Panc1 (cell line): ENCODE results near the gene IGF2R. TPM values are rescaled to one million over a fixed set of nuclear protein-coding genes. Genes with fewer than 3 reads are reported as not detected.

Experiments used
- ATAC-seq: fragments of 200-7000 bp; cut with Tn5 transposase; 2 replicates; pipeline ENCODE4 v1.9.1; 2020; ENCODE audit warnings: mild to moderate bottlenecking, moderate library complexity
- BruUV-seq: library from RNA; stranded (reverse); fragments of 400-500 nt; replicated peaks from 2 replicates; lab custom pipeline; 2021; lab: Mats Ljungman, UMichigan
- CTCF ChIA-PET: fragments of 300-600 bp; sonication (Branson Sonifier 250); formaldehyde crosslinking; loops from one replicate; lab custom pipeline; 2022; ENCODE audit warnings: antibody characterized with exemption; lab: Charles Lee
- POLR2A ChIA-PET: fragments of 300-600 bp; sonication (Branson Sonifier 250); formaldehyde crosslinking; loops from one replicate; lab custom pipeline; 2022; ENCODE audit warnings: antibody characterized with exemption; lab: Charles Lee
- DNase-seq: peaks from one replicate; pipeline ENCODE4 v3.0.0-alpha.2; 2010; ENCODE audit warnings: low read depth, low spot score
- H3K27ac ChIP-seq: 2 replicates; pipeline ENCODE4 v1.5.1; 2011; ENCODE audit warnings: mild to moderate bottlenecking, low read length, inconsistent platforms
- H3K27me3 ChIP-seq: fragments of 200-500 bp; sonication (Bioruptor generic); 2 replicates; pipeline ENCODE4 v1.6.0; 2014; ENCODE audit warnings: low read length, inconsistent platforms; ENCODE audit not compliant: control insufficient read depth, insufficient read depth
- H3K36me3 ChIP-seq: fragments of 200-500 bp; sonication (Bioruptor generic); 2 replicates; pipeline ENCODE4 v1.5.1; 2014; ENCODE audit warnings: inconsistent platforms, mild to moderate bottlenecking, low read length, moderate library complexity; ENCODE audit not compliant: control insufficient read depth, insufficient read depth
- H3K4me1 ChIP-seq: 2 replicates; pipeline ENCODE4 v1.5.1; 2011; ENCODE audit warnings: inconsistent platforms, mild to moderate bottlenecking, low read length, moderate library complexity; ENCODE audit not compliant: control insufficient read depth, insufficient read depth
- H3K4me3 ChIP-seq, 2 experiments: 2 replicates each; pipeline ENCODE4 v1.5.1; 2011 to 2012; ENCODE audit warnings: low read depth in 2 of 2, low read length in 2 of 2, mild to moderate bottlenecking in 2 of 2, inconsistent platforms in 1 of 2, moderate library complexity in 1 of 2
- H3K9me3 ChIP-seq: fragments of 200-500 bp; sonication (Bioruptor generic); 2 replicates; pipeline ENCODE4 v1.5.1; 2014; ENCODE audit warnings: low read depth, mild to moderate bottlenecking, inconsistent platforms, low read length, moderate library complexity; ENCODE audit not compliant: control insufficient read depth, insufficient read depth
- POLR2AphosphoS5 ChIP-seq: IDR thresholded peaks from 2 replicates; pipeline ENCODE4 v1.6.1; 2012; ENCODE audit warnings: mild to moderate bottlenecking, low read depth, low read length, moderate library complexity
- SIN3A ChIP-seq: IDR thresholded peaks from 2 replicates; pipeline ENCODE4 v1.6.1; 2012; ENCODE audit warnings: low read depth, mild to moderate bottlenecking, low read length, moderate library complexity, borderline replicate concordance; ENCODE audit not compliant: insufficient read depth
- TCF7L2 ChIP-seq: IDR thresholded peaks from 2 replicates; pipeline ENCODE4 v1.6.1; 2011; ENCODE audit warnings: mild to moderate bottlenecking, low read depth, low read length, inconsistent platforms
- in situ Hi-C: cut with HindIII; loops from 2 replicates; pipeline ENCODE4 v1.10.0; 2016; ENCODE audit warnings: low sequenced_read_pairs, low pct_unique_long_range_greater_than_20kb
- intact Hi-C: fragments of 100-400 bp; cut with micrococcal nuclease; formaldehyde crosslinking; loops from one replicate; pipeline ENCODE4 v1.10.0; 2022; ENCODE audit not compliant: unreplicated experiment
- total RNA-seq: library from RNA; stranded (reverse); gene quantifications from one replicate; pipeline ENCODE4 v1.2.1, GENCODE V29; 2021; ENCODE audit not compliant: unreplicated experiment
- TF ChIP-seq, protein P1 (sequence below): fragments of 450-650 bp; IDR thresholded peaks from 2 replicates; pipeline ENCODE4 v1.5.1; 2017; ENCODE audit warnings: mild to moderate bottlenecking
- TF ChIP-seq, protein P2 (sequence below), 2 experiments: IDR thresholded peaks; 2 replicates each; pipeline ENCODE4 v1.6.1; 2011 to 2012; ENCODE audit warnings: low read depth in 2 of 2, control low read depth in 1 of 2, low read length in 1 of 2, mild to moderate bottlenecking in 1 of 2, moderate library complexity in 1 of 2; ENCODE audit not compliant: insufficient read depth in 1 of 2

Gene IGF2R
- total RNA-seq, 1 experiment from 2014 or later, result 163 TPM

DNA sequence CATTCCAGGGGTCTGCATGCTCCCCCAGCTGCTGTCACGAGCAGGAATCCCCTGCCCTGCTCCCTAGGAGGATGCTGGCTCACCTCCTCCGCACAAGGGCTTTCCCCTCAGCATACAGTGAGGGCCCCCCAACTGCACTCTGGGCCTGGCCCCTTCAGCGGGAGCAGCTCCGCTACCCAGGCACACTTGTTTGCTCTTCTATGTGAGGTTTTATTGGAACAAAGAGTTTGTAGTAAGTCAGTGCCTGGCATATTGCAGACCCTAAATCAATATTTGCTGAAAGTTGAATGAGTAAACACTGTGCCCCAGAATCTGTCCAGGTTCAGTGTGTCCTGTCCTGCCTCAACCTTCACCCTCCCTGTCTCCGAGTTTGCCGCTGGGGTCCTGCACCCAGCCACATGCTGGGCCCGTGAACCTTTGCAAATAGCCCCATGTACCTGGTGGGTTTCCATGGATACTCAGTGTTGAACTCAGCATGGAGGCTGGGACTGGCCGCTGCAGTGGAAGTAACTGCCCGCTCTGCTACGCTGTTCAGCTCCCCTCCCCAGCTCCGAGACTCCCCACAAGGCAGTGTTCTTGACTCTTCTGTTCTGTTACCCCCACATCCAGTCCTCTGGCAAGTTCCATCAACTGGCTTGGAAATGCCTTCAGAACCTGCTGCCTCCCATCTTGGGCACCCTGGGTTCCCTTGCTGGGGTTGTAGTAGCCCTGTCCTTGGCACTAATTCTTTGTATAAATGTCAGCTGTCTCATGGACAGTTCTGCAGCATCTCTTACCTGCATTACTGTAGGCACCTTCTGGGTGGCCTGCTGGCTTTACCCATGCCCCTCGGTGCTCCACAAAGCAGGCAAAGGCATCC, 168.5 kb downstream of the IGF2R start:
- no peak for TF ChIP-seq TCF7L2
- no peak for TF ChIP-seq SIN3A
- TF ChIP-seq, protein P1, sequence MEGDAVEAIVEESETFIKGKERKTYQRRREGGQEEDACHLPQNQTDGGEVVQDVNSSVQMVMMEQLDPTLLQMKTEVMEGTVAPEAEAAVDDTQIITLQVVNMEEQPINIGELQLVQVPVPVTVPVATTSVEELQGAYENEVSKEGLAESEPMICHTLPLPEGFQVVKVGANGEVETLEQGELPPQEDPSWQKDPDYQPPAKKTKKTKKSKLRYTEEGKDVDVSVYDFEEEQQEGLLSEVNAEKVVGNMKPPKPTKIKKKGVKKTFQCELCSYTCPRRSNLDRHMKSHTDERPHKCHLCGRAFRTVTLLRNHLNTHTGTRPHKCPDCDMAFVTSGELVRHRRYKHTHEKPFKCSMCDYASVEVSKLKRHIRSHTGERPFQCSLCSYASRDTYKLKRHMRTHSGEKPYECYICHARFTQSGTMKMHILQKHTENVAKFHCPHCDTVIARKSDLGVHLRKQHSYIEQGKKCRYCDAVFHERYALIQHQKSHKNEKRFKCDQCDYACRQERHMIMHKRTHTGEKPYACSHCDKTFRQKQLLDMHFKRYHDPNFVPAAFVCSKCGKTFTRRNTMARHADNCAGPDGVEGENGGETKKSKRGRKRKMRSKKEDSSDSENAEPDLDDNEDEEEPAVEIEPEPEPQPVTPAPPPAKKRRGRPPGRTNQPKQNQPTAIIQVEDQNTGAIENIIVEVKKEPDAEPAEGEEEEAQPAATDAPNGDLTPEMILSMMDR, result no peak
- no peak for TF ChIP-seq POLR2AphosphoS5
- TF ChIP-seq, protein P2, sequence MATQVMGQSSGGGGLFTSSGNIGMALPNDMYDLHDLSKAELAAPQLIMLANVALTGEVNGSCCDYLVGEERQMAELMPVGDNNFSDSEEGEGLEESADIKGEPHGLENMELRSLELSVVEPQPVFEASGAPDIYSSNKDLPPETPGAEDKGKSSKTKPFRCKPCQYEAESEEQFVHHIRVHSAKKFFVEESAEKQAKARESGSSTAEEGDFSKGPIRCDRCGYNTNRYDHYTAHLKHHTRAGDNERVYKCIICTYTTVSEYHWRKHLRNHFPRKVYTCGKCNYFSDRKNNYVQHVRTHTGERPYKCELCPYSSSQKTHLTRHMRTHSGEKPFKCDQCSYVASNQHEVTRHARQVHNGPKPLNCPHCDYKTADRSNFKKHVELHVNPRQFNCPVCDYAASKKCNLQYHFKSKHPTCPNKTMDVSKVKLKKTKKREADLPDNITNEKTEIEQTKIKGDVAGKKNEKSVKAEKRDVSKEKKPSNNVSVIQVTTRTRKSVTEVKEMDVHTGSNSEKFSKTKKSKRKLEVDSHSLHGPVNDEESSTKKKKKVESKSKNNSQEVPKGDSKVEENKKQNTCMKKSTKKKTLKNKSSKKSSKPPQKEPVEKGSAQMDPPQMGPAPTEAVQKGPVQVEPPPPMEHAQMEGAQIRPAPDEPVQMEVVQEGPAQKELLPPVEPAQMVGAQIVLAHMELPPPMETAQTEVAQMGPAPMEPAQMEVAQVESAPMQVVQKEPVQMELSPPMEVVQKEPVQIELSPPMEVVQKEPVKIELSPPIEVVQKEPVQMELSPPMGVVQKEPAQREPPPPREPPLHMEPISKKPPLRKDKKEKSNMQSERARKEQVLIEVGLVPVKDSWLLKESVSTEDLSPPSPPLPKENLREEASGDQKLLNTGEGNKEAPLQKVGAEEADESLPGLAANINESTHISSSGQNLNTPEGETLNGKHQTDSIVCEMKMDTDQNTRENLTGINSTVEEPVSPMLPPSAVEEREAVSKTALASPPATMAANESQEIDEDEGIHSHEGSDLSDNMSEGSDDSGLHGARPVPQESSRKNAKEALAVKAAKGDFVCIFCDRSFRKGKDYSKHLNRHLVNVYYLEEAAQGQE (IDR thresholded peaks at IDR 0.05; ENCODE audit: insufficient read depth in 1 of 2, low read depth in 2 of 2, low read length in 1 of 2), result no peak
- Histone ChIP-seq H3K4me3 (no peak overlapping the region), H3K4me1 (no peaks in the 10 kb centered on the region), H3K9me3 (no peaks in the 10 kb centered on the region), H3K27ac (no peak overlapping the region), H3K27me3 (no peaks in the 10 kb centered on the region), H3K36me3 (no peaks in the 10 kb centered on the region)
- ATAC-seq, result no peak; the same call in 1 of the 2 replicates
- no peak for DNase-seq
- no TSS peak for BruUV-seq
- CTCF ChIA-PET, result interaction anchor here (1.8 kb wide), 1 partner anchor 318 kb away, joined by 10 read pairs; no protein-coding TSS in a partner anchor
- intact Hi-C loops (no loop called here), in situ Hi-C loops (no loop called here)
- POLR2A ChIA-PET, result no interaction called here

DNA sequence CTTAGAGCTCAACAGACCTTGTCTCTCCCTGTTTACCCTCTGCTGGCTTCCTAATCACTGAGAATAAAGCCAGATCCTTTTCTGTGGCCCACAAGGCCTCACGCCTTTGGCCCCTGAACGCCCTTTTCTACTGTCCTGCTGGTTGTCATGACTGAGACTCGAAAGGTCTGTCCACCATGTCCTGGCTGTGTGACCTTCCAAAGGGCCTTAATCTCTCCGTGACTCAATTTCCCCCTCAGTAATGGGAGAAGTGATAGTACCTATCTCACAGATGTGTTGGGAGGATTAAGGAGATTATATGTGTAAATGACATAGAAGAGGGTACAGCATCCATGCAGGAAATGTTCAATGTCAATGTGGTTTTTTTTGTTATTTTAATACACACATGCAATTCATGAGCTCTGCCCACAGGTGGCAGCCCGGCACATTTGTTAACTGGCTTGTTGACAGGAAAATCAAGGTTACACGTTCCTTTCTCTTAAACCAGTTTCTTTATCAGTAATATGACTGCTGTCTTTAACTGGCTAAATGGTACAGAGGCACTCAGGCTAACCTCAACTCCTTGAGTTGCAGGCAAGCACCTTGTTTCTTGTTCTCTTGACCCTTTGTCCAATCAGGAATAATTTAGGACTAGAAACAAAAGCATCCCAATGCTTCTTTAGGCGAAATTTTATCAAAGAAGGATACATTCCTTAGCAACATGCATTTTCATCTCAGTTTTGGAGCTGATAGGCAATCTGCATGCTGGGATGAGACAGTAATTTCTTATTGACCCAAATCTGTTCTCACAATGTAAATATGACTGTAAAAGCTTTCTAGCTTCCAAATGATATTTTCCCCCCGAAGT, 169.3 kb downstream of the IGF2R start:
- DNase-seq, result peak; percentile 39
- no TSS peak for BruUV-seq
- TF ChIP-seq, protein P2 (IDR thresholded peaks at IDR 0.05; ENCODE audit: insufficient read depth in 1 of 2, low read depth in 2 of 2, low read length in 1 of 2), result no peak
- TF ChIP-seq, protein P1, result peak; percentile 83
- H3K27me3 ChIP-seq, result no peaks in the 10 kb centered on the region
- in situ Hi-C loops, result no loop called here
- CTCF ChIA-PET, result interaction anchor here (0.6 to 1.8 kb wide), 3 partner anchors 9 to 317 kb away, joined by 3 to 10 read pairs (median 3); no protein-coding TSS in a partner anchor
- no peak overlapping the region for H3K4me3 ChIP-seq
- ATAC-seq, result no peak
- no peaks in the 10 kb centered on the region for H3K9me3 ChIP-seq
- H3K36me3 ChIP-seq, result no peaks in the 10 kb centered on the region
- intact Hi-C loops, result loop anchor here (1.0 kb wide), 1 partner anchor 318 kb away; no protein-coding TSS in a partner anchor
- H3K4me1 ChIP-seq, result no peaks in the 10 kb centered on the region
- no peak overlapping the region for H3K27ac ChIP-seq
- POLR2A ChIA-PET, result no interaction called here
